H1 (cell line): ENCODE data around the gene PIGS. TPM values are rescaled to one million over a fixed set of nuclear protein-coding genes. Genes with fewer than 3 reads are reported as not detected.

Source experiments
- CTCF ChIA-PET: fragments of 300-600 bp; sonication (Branson Sonifier 250); formaldehyde crosslinking; loops from one replicate; lab custom pipeline; 2021; ENCODE audit not compliant: partially characterized antibody; lab: Charles Lee
- POLR2A ChIA-PET: fragments of 300-600 bp; sonication (Branson Sonifier 250); formaldehyde crosslinking; loops from one replicate; lab custom pipeline; 2021; ENCODE audit warnings: inconsistent platforms; ENCODE audit not compliant: partially characterized antibody; lab: Charles Lee
- DNase-seq, 2 experiments: peaks; one replicate each; pipeline versions ENCODE4 v3.0.0 to v3.0.0-alpha.2; 2010 to 2022; ENCODE audit warnings: low spot score in 2 of 2, low read depth in 1 of 2, mixed read lengths in 1 of 2
- FAIRE-seq: peaks from 2 replicates; lab custom pipeline; 2011; peaks lifted over from hg19 to GRCh38; lab: Jason Lieb, UNC
- H2AFZ ChIP-seq: 2 replicates; pipeline ENCODE4 v1.8.1; 2012; ENCODE audit warnings: low read length, inconsistent platforms
- H2AK5ac ChIP-seq: 2 replicates; pipeline ENCODE4 v1.6.1; 2013; ENCODE audit warnings: low read depth, low read length
- H2BK120ac ChIP-seq: replicated peaks from 2 replicates; pipeline ENCODE3; 2013; ENCODE audit warnings: low read depth, low read length, inconsistent platforms
- H2BK12ac ChIP-seq: 2 replicates; pipeline ENCODE4 v1.6.1; 2013; ENCODE audit warnings: low read depth, low read length
- H2BK15ac ChIP-seq: 2 replicates; pipeline ENCODE4 v1.6.1; 2013; ENCODE audit warnings: low read length
- H2BK20ac ChIP-seq: 2 replicates; pipeline ENCODE4 v1.6.1; 2013; ENCODE audit warnings: low read length
- H2BK5ac ChIP-seq: 2 replicates; pipeline ENCODE4 v1.6.1; 2013; ENCODE audit warnings: low read depth, low read length
- H3K14ac ChIP-seq: 2 replicates; pipeline ENCODE4 v1.6.1; 2013; ENCODE audit warnings: inconsistent platforms; ENCODE audit not compliant: insufficient read length
- H3K18ac ChIP-seq: 2 replicates; pipeline ENCODE4 v1.6.1; 2013; ENCODE audit warnings: low read length; ENCODE audit errors: extremely low read depth
- H3K23ac ChIP-seq: 2 replicates; pipeline ENCODE4 v1.6.1; 2013; ENCODE audit warnings: inconsistent platforms; ENCODE audit not compliant: insufficient read length
- H3K23me2 ChIP-seq: 2 replicates; pipeline ENCODE4 v1.6.1; 2013; ENCODE audit warnings: low read depth, low read length
- H3K27ac ChIP-seq: 2 replicates; pipeline ENCODE4 v1.6.1; 2011; ENCODE audit warnings: low read depth, low read length, inconsistent platforms
- H3K27me3 ChIP-seq, 4 experiments: replicated peaks in 1 of 4; 1 replicate in 1 of 4; 2 replicates in 3 of 4; pipeline versions ENCODE4 v1.6.1 to v1.8.1; 2011 to 2013; ENCODE audit warnings: low read length in 3 of 4, mild to moderate bottlenecking in 3 of 4, inconsistent platforms in 2 of 4, mixed read lengths in 2 of 4, moderate library complexity in 1 of 4; ENCODE audit not compliant: control insufficient read depth in 3 of 4, insufficient read depth in 3 of 4; ENCODE audit errors: extremely low read depth in 1 of 4
- H3K36me3 ChIP-seq, 4 experiments: 2 replicates each; pipeline versions ENCODE4 v1.6.1 to v1.8.1; 2011 to 2013; ENCODE audit warnings: mild to moderate bottlenecking in 4 of 4, low read length in 3 of 4, moderate library complexity in 2 of 4, control low read depth in 1 of 4, inconsistent platforms in 1 of 4; ENCODE audit not compliant: insufficient read depth in 4 of 4, control insufficient read depth in 2 of 4
- H3K4ac ChIP-seq: replicated peaks from 2 replicates; pipeline ENCODE3; 2013; ENCODE audit warnings: low read length, low read depth, mixed read lengths, inconsistent platforms; ENCODE audit not compliant: insufficient read length
- H3K4me1 ChIP-seq, 4 experiments: replicated peaks in 1 of 4; 1 replicate in 1 of 4; 2 replicates in 3 of 4; pipeline versions ENCODE4 v1.6.1 to v1.8.1; 2011 to 2013; ENCODE audit warnings: low read length in 3 of 4, inconsistent platforms in 2 of 4, mixed read lengths in 1 of 4; ENCODE audit not compliant: insufficient read depth in 4 of 4, control insufficient read depth in 3 of 4
- H3K4me2 ChIP-seq, 2 experiments: 2 replicates each; pipeline versions ENCODE4 v1.6.1 to v1.8.1; 2011 to 2013; ENCODE audit warnings: low read depth in 2 of 2, low read length in 2 of 2, control low read depth in 1 of 2, inconsistent platforms in 1 of 2, mild to moderate bottlenecking in 1 of 2; ENCODE audit not compliant: insufficient read depth in 1 of 2
- H3K4me3 ChIP-seq, 4 experiments: fragments of 200-600, 300-600 bp in 1 of 4; sonication (generic), shearing (Covaris generic), sonication (Bioruptor Twin) in 1 of 4; 2 replicates each; pipeline versions ENCODE4 v1.5.1 to v1.8.1; 2011 to 2016; ENCODE audit warnings: low read length in 4 of 4, low read depth in 3 of 4, control low read depth in 2 of 4, inconsistent platforms in 2 of 4, mild to moderate bottlenecking in 2 of 4, mixed read lengths in 1 of 4, moderate library complexity in 1 of 4; ENCODE audit not compliant: insufficient read depth in 2 of 4; ENCODE audit errors: extremely low read depth in 1 of 4
- H3K56ac ChIP-seq: replicated peaks from 2 replicates; pipeline ENCODE3; 2013; ENCODE audit warnings: low read depth, mild to moderate bottlenecking, mixed read lengths, low read length, inconsistent platforms; ENCODE audit not compliant: insufficient read length
- H3K79me1 ChIP-seq: 2 replicates; pipeline ENCODE4 v1.6.1; 2013; ENCODE audit warnings: low read depth, low read length, control low read depth
- H3K79me2 ChIP-seq, 2 experiments: 2 replicates each; pipeline versions ENCODE4 v1.6.1 to v1.8.1; 2012 to 2013; ENCODE audit warnings: low read length in 2 of 2, mild to moderate bottlenecking in 2 of 2, inconsistent platforms in 1 of 2; ENCODE audit not compliant: insufficient read depth in 2 of 2, control insufficient read depth in 1 of 2
- H3K9ac ChIP-seq, 4 experiments: replicated peaks in 1 of 4; 1 replicate in 1 of 4; 2 replicates in 3 of 4; pipeline versions ENCODE4 v1.6.1 to v1.8.1; 2011 to 2013; ENCODE audit warnings: low read depth in 3 of 4, low read length in 3 of 4, control low read depth in 2 of 4, mild to moderate bottlenecking in 2 of 4, moderate library complexity in 2 of 4, inconsistent platforms in 1 of 4; ENCODE audit errors: extremely low read depth in 1 of 4
- H3K9me3 ChIP-seq, 2 experiments: 2 replicates each; pipeline versions ENCODE4 v1.6.1 to v1.8.1; 2012 to 2013; ENCODE audit warnings: mild to moderate bottlenecking in 2 of 2, moderate library complexity in 2 of 2, control low read depth in 1 of 2, inconsistent platforms in 1 of 2, low read depth in 1 of 2, low read length in 1 of 2, mixed read lengths in 1 of 2; ENCODE audit not compliant: insufficient read depth in 2 of 2
- H4K20me1 ChIP-seq, 2 experiments: replicated peaks in 1 of 2; 2 replicates each; pipeline versions ENCODE3 to v1.8.1; 2011 to 2013; ENCODE audit warnings: inconsistent platforms in 2 of 2, low read length in 2 of 2, mild to moderate bottlenecking in 1 of 2; ENCODE audit not compliant: insufficient read depth in 2 of 2, control insufficient read depth in 1 of 2
- H4K5ac ChIP-seq: 2 replicates; pipeline ENCODE4 v1.6.1; 2013; ENCODE audit warnings: low read length, low read depth, mixed read lengths, inconsistent platforms; ENCODE audit not compliant: insufficient read length
- H4K8ac ChIP-seq: 2 replicates; pipeline ENCODE4 v1.8.0; 2013; ENCODE audit warnings: mild to moderate bottlenecking, moderate library complexity, low read length, inconsistent platforms; ENCODE audit not compliant: insufficient read depth; ENCODE audit errors: extremely low read depth
- H4K91ac ChIP-seq: replicated peaks from 2 replicates; pipeline ENCODE3; 2013; ENCODE audit warnings: low read length, mixed read lengths, inconsistent platforms; ENCODE audit not compliant: insufficient read length
- BCL11A ChIP-seq, 2 experiments: IDR thresholded peaks; one replicate each; pipeline ENCODE4 v1.6.1; 2011; ENCODE audit warnings: low read depth in 2 of 2, low read length in 2 of 2, mild to moderate bottlenecking in 2 of 2
- CEBPB ChIP-seq: IDR thresholded peaks from 2 replicates; pipeline ENCODE4 v1.6.1; 2012; ENCODE audit warnings: low read depth, low read length
- EGR1 ChIP-seq: IDR thresholded peaks from 2 replicates; pipeline ENCODE4 v1.6.1; 2011; ENCODE audit warnings: low read depth, low read length, borderline replicate concordance
- KDM1A ChIP-seq: fragments of 200-600, 300-600 bp; sonication (generic); IDR thresholded peaks from 2 replicates; pipeline ENCODE4 v1.7.1; 2016; ENCODE audit warnings: mild to moderate bottlenecking, low read length, borderline replicate concordance
- MAFK ChIP-seq: IDR thresholded peaks from 2 replicates; pipeline ENCODE4 v1.6.1; 2012; ENCODE audit warnings: low read depth, mild to moderate bottlenecking, improper control_type of control experiment, low read length
- NANOG ChIP-seq: IDR thresholded peaks from 2 replicates; pipeline ENCODE4 v1.6.1; 2011; ENCODE audit warnings: low read length, low read depth, mild to moderate bottlenecking, inconsistent platforms; ENCODE audit not compliant: insufficient read depth, poor library complexity, severe bottlenecking
- NRF1 ChIP-seq: IDR thresholded peaks from 2 replicates; pipeline ENCODE4 v1.6.1; 2011; ENCODE audit warnings: mild to moderate bottlenecking, low read depth, low read length, improper control_type of control experiment
- PHF8 ChIP-seq: fragments of 200-600 bp; sonication (generic); conservative IDR thresholded peaks from 2 replicates; pipeline ENCODE4 v1.7.1; 2012; ENCODE audit warnings: low read depth, mild to moderate bottlenecking, inconsistent platforms, low read length, moderate library complexity
- POLR2A ChIP-seq, 2 experiments: IDR thresholded peaks; 1 replicate in 1 of 2; 2 replicates in 1 of 2; pipeline ENCODE4 v1.6.1; 2011; ENCODE audit warnings: low read depth in 2 of 2, low read length in 2 of 2, mild to moderate bottlenecking in 2 of 2; ENCODE audit errors: control extremely low read depth in 1 of 2
- SIRT6 ChIP-seq: IDR thresholded peaks from one replicate; pipeline ENCODE4 v1.7.1; 2012; ENCODE audit warnings: low read length, inconsistent platforms
- SRF ChIP-seq: IDR thresholded peaks from 2 replicates; pipeline ENCODE4 v1.6.1; 2011; ENCODE audit warnings: mild to moderate bottlenecking, low read depth, low read length, moderate library complexity
- SUZ12 ChIP-seq: fragments of 200-600 bp; sonication (generic); IDR thresholded peaks from 2 replicates; pipeline ENCODE4 v1.6.1; 2012; ENCODE audit warnings: mild to moderate bottlenecking, inconsistent platforms, low read length, moderate library complexity, mixed read lengths
- TBP ChIP-seq: IDR thresholded peaks from 2 replicates; pipeline ENCODE4 v1.6.1; 2011; ENCODE audit warnings: low read depth, low read length, improper control_type of control experiment
- YY1 ChIP-seq: IDR thresholded peaks from 2 replicates; pipeline ENCODE4 v1.6.1; 2011; ENCODE audit warnings: low read depth, mild to moderate bottlenecking, low read length
- WGBS, 2 experiments: shearing (Covaris generic) in 1 of 2; methylation state at CpG; one replicate each; pipeline versions ENCODE4 v1.1.6 to v1.1.7; 2013 to 2015; ENCODE audit warnings: low lambda C conversion rate in 2 of 2, mixed read lengths in 2 of 2, inconsistent platforms in 1 of 2, low coverage in 1 of 2, missing lambda C conversion rate in 1 of 2; ENCODE audit not compliant: insufficient replicate concordance in 2 of 2, insufficient coverage in 1 of 2, insufficient read length in 1 of 2; ENCODE audit errors: extremely low coverage in 1 of 2, missing lambda C conversion rate in 1 of 2; 5-methylcytosine and 5-hydroxymethylcytosine counted together
- polyA plus RNA-seq, 7 experiments: library from polyadenylated mRNA; depleted of rRNA in 3 of 7; stranded (reverse) in 5 of 7; unstranded in 2 of 7; fragments of >200 nt in 5 of 7; fragments of 200-250 nt in 2 of 7; gene quantifications; 1 replicate in 5 of 7; 2 replicates in 1 of 7; 4 replicates in 1 of 7; pipeline versions ENCODE4 v1.2.1 to v1.2.3, GENCODE V29; 2011 to 2013; ENCODE audit warnings: missing spikeins in 2 of 7, mixed read lengths in 2 of 7
- total RNA-seq: library from RNA; stranded (reverse); fragmentation: NEBNext Ultra II Directional; extraction: Animal tissue kit (Norgen Biotek cat#: 25700); gene quantifications from 2 replicates; pipeline ENCODE4 v1.2.1, GENCODE V29; 2021

Gene PIGS
- total and polyA plus RNA-seq, 2 of the 8 experiments (the other 6 are each of a cell fraction or from before 2014, with no cell fraction given), result 44.3 to 50.6 TPM

DNA sequence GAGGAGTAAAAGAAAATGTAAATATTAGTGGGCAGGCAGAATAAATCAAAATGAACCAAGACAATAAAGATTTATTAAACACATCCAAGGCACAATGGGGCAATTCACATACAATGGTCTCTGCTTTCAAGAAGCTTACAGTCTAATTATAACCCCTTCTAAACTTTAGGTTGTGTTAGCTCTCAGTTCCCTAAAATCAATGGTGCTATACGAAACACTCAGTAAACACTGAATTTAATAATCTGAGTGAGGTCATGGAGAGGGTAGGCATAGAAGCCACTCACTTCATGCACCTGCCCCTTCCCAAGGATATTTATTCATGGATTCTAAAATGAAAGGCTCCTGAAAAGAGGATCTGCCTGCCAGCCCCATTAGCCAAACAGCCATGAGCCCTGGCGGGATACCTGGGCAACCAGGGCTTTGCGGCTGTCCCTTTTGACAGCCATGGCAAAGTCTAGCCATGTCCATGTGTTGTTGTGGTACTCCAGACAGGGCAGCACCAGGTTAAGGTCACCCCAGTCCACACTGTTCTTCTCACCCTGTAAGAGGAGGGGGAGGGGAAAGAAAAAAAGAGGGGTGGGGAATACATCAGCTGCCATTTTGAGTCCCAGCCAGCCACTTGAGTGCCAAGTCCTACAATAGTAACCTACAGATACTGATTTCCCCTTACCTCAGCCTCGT is 44.1 kb upstream of the PIGS start:
- H3K14ac ChIP-seq, result no peak overlapping the region
- no peak overlapping the region for H3K4ac ChIP-seq
- DNase-seq, result no peak
- no peaks in the 10 kb centered on the region for H3K27me3 ChIP-seq
- H3K23me2 ChIP-seq, result no peaks in the 10 kb centered on the region
- POLR2A ChIA-PET, result interaction anchor here (0.7 to 14.8 kb wide), 9 partner anchors 9 to 76 kb away, joined by 3 to 163 read pairs (median 4); partner anchors contain the start of genes SDF2 and SUPT6H
- no peak overlapping the region for H2AFZ ChIP-seq
- peaks cover 2 to 5% of the 10 kb centered on the region in 2 experiments for H4K20me1 ChIP-seq
- 0 out of 2 replicates have a peak, but pooled peaks cover 2% of the 10 kb centered on the region for H3K79me1 ChIP-seq
- H3K4me3 ChIP-seq, result no peak overlapping the region
- H3K18ac ChIP-seq, result no peak overlapping the region
- H3K9me3 ChIP-seq, result no peaks in the 10 kb centered on the region
- no peak overlapping the region for H3K9ac ChIP-seq
- CTCF ChIA-PET, result interaction anchor here (0.6 to 6.0 kb wide), 2 partner anchors 15 to 220 kb away, joined by 3 to 45 read pairs; partner anchors contain the start of gene SPAG5
- H3K56ac ChIP-seq, result no peak overlapping the region
- no peaks in the 10 kb centered on the region for H3K79me2 ChIP-seq
- H4K91ac ChIP-seq, result no peak overlapping the region
- no peak overlapping the region for H2BK120ac ChIP-seq
- H3K4me2 ChIP-seq, result no peak overlapping the region
- WGBS, 2 experiments, result 89% methylated on average over 4 of the region's 4 CpGs; no CpG with 5 or more reads in 1 of the 2 experiments
- FAIRE-seq, result no peak
- no peak overlapping the region for H2BK12ac ChIP-seq
- H2BK5ac ChIP-seq, result no peak overlapping the region
- no peak overlapping the region for H2BK15ac ChIP-seq
- no peaks in the 10 kb centered on the region for H3K4me1 ChIP-seq
- H3K36me3 ChIP-seq, result peaks cover 57 to 89% (median 79%) of the 10 kb centered on the region in 4 experiments
- no peak overlapping the region; the same call in 1 of the 2 replicates for H4K8ac ChIP-seq
- H2BK20ac ChIP-seq, result no peak overlapping the region
- H2AK5ac ChIP-seq, result no peak overlapping the region
- no peak overlapping the region for H4K5ac ChIP-seq
- H3K23ac ChIP-seq, result no peak overlapping the region
- no peak overlapping the region for H3K27ac ChIP-seq
- TF ChIP-seq NANOG, result no peak
- no peak for TF ChIP-seq NRF1
- no peak for TF ChIP-seq CEBPB
- no peak for TF ChIP-seq POLR2A (IDR thresholded peaks at IDR 0.05; ENCODE audit: control extremely low read depth in 1 of 2, low read depth in 2 of 2, low read length in 2 of 2)
- no peak for TF ChIP-seq MAFK
- TF ChIP-seq BCL11A (IDR thresholded peaks at IDR 0.05; ENCODE audit: low read depth in 2 of 2, low read length in 2 of 2), result no peak
- TF ChIP-seq SIRT6, result no peak
- no peak for TF ChIP-seq TBP
- no peak for TF ChIP-seq EGR1
- no peak for TF ChIP-seq YY1
- no peak for TF ChIP-seq PHF8
- no peak for TF ChIP-seq KDM1A
- TF ChIP-seq SUZ12, result no peak
- TF ChIP-seq SRF, result no peak
